Natural killer cell (primary cell): ENCODE results near the gene TRIM23. TPM values are rescaled to one million over a fixed set of nuclear protein-coding genes. Genes with fewer than 3 reads are reported as not detected.

Experiments used
- ATAC-seq, 3 donors: fragments of 150-1000 bp in 2 of 3; fragments of 200-7000 bp in 1 of 3; cut with Tn5 transposase; 1 replicate in 1 of 3; 2 replicates in 2 of 3; pipeline ENCODE4 v1.10.0; 2021; ENCODE audit warnings: mild to moderate bottlenecking in 2 of 3, moderate library complexity in 2 of 3
- DNase-seq, 2 donors: peaks; one replicate each; pipeline versions ENCODE4 v3.0.0 to v3.0.0-alpha.2; 2013 to 2021; ENCODE audit warnings: mixed read lengths in 1 of 2
- H3K27ac ChIP-seq: one replicate; pipeline ENCODE4 v1.5.1; 2013; ENCODE audit warnings: mild to moderate bottlenecking, low read length
- H3K27me3 ChIP-seq: one replicate; pipeline ENCODE4 v1.6.1; 2013; ENCODE audit warnings: low read length; ENCODE audit not compliant: control insufficient read depth, insufficient read depth
- H3K36me3 ChIP-seq: one replicate; pipeline ENCODE4 v1.6.1; 2013; ENCODE audit warnings: low read length; ENCODE audit not compliant: control insufficient read depth, insufficient read depth
- H3K4me1 ChIP-seq: one replicate; pipeline ENCODE4 v1.6.1; 2013; ENCODE audit warnings: low read length; ENCODE audit not compliant: control insufficient read depth, insufficient read depth
- H3K4me3 ChIP-seq: one replicate; pipeline ENCODE4 v1.5.1; 2013; ENCODE audit warnings: low read length
- H3K9me3 ChIP-seq: one replicate; pipeline ENCODE4 v1.6.1; 2013; ENCODE audit warnings: low read length; ENCODE audit not compliant: control insufficient read depth, insufficient read depth
- H3K27ac Mint-ChIP-seq, 2 donors: one replicate each; pipeline ENCODE4 v1.8.0; 2022; ENCODE audit warnings: mild to moderate bottlenecking in 2 of 2, mixed read lengths in 2 of 2, moderate library complexity in 1 of 2
- H3K27me3 Mint-ChIP-seq, 2 donors: one replicate each; pipeline ENCODE4 v1.8.0; 2022; ENCODE audit warnings: low read depth in 2 of 2, mixed read lengths in 2 of 2
- H3K36me3 Mint-ChIP-seq: one replicate; pipeline ENCODE4 v1.8.0; 2022; ENCODE audit warnings: mixed read lengths
- H3K4me1 Mint-ChIP-seq, 2 donors: one replicate each; pipeline ENCODE4 v1.8.0; 2022; ENCODE audit warnings: mixed read lengths in 2 of 2
- H3K4me3 Mint-ChIP-seq: one replicate; pipeline ENCODE4 v1.8.0; 2022; ENCODE audit warnings: mild to moderate bottlenecking, moderate library complexity, mixed read lengths
- H3K9me3 Mint-ChIP-seq, 2 donors: one replicate each; pipeline ENCODE4 v1.8.0; 2022; ENCODE audit warnings: mixed read lengths in 2 of 2
- CTCF ChIP-seq: fragments of 200-600 bp; IDR thresholded peaks from one replicate; pipeline ENCODE4 v1.8.0; 2022; ENCODE audit warnings: antibody characterized with exemption
- WGBS: methylation state at CpG from one replicate; pipeline ENCODE4 v1.1.7; 2013; ENCODE audit warnings: missing lambda C conversion rate; ENCODE audit not compliant: insufficient coverage; 5-methylcytosine and 5-hydroxymethylcytosine counted together
- intact Hi-C: fragments of 100-400 bp; cut with micrococcal nuclease; formaldehyde crosslinking; loops from one replicate; pipeline ENCODE4 v1.14.2; 2022
- total RNA-seq, 4 donors: library from RNA; stranded (reverse); fragments of 120-200 nt in 1 of 4; gene quantifications; one replicate each; pipeline versions ENCODE4 v1.2.3 to v1.2.4, GENCODE V29; 2013 to 2022

TRIM23 gene
- total RNA-seq, 3 donors from 2014 or later (not counting 1 experiment from before 2014, with no cell fraction given): 13.4 to 23.3 (median 18.8) TPM

GRCh38 chr5:65577141-65577540 is 47.0 kb downstream of the TRIM23 start:
- TF ChIP-seq CTCF: no peak
- H3K9me3 Mint-ChIP-seq: no peaks in the 10 kb centered on the region

GRCh38 chr5:65570598-65571226 is 53.4 kb downstream of the TRIM23 start:
- WGBS: 92% methylated on average over 2 of the region's 2 CpGs
- no peak for TF ChIP-seq CTCF
- peaks cover 23% of the 10 kb centered on the region in 2 donors for H3K4me1 Mint-ChIP-seq
- ATAC-seq (no peak), DNase-seq (no peak)
- no peaks in the 10 kb centered on the region for H3K27me3 Mint-ChIP-seq
- H3K36me3 Mint-ChIP-seq: no peaks in the 10 kb centered on the region
- intact Hi-C loops: no loop called here
- H3K4me1 ChIP-seq: no peaks in the 10 kb centered on the region
- H3K36me3 ChIP-seq: peaks cover 50% of the 10 kb centered on the region
- H3K27ac ChIP-seq: no peak overlapping the region
- H3K27me3 ChIP-seq: no peaks in the 10 kb centered on the region
- H3K27ac Mint-ChIP-seq: no peak overlapping the region
- no peaks in the 10 kb centered on the region for H3K9me3 Mint-ChIP-seq
- no peaks in the 10 kb centered on the region for H3K9me3 ChIP-seq
- no peak overlapping the region for H3K4me3 Mint-ChIP-seq
- no peak overlapping the region for H3K4me3 ChIP-seq

More at GRCh38 chr5:65577141-65577540, 47.0 kb downstream of the TRIM23 start:
- H3K36me3 Mint-ChIP-seq: peaks cover 8% of the 10 kb centered on the region
- H3K4me3 Mint-ChIP-seq: no peak overlapping the region
- H3K4me1 ChIP-seq: no peaks in the 10 kb centered on the region
- H3K36me3 ChIP-seq: peaks cover 73% of the 10 kb centered on the region
- no peak for DNase-seq
- no peak overlapping the region for H3K27ac ChIP-seq
- peaks cover 19% of the 10 kb centered on the region in 2 donors for H3K4me1 Mint-ChIP-seq
- no peaks in the 10 kb centered on the region for H3K9me3 ChIP-seq
- no peak for ATAC-seq
- H3K4me3 ChIP-seq: no peak overlapping the region
- H3K27ac Mint-ChIP-seq: no peak overlapping the region
- no peaks in the 10 kb centered on the region for H3K27me3 ChIP-seq
- no peaks in the 10 kb centered on the region for H3K27me3 Mint-ChIP-seq
- intact Hi-C loops: no loop called here

GRCh38 chr5:65566505-65566904 is 57.6 kb downstream of the TRIM23 start:
- H3K27me3 ChIP-seq: no peaks in the 10 kb centered on the region
- peaks cover 21% of the 10 kb centered on the region for H3K36me3 ChIP-seq
- Mint-ChIP-seq H3K9me3 (no peaks in the 10 kb centered on the region), H3K27ac (no peak overlapping the region), H3K4me3 (no peak overlapping the region), H3K4me1 (peaks cover 42 to 44% of the 10 kb centered on the region in 2 donors), H3K27me3 (no peaks in the 10 kb centered on the region), H3K36me3 (peaks cover 7% of the 10 kb centered on the region)
- intact Hi-C loops: no loop called here
- H3K9me3 ChIP-seq: no peaks in the 10 kb centered on the region
- H3K27ac ChIP-seq: no peak overlapping the region
- WGBS: 97% methylated on average over 5 of the region's 5 CpGs
- peaks cover 9% of the 10 kb centered on the region for H3K4me1 ChIP-seq
- H3K4me3 ChIP-seq: no peak overlapping the region
- no peak for TF ChIP-seq CTCF
- ATAC-seq: no peak
- no peak for DNase-seq

GRCh38 chr5:65563777-65564176 is 60.4 kb downstream of the TRIM23 start:
- Mint-ChIP-seq H3K4me1 (peaks cover 44% of the 10 kb centered on the region in 2 donors), H3K27me3 (no peaks in the 10 kb centered on the region), H3K27ac (peak overlapping the region; percentile 97 to 99), H3K4me3 (peak overlapping the region; percentile 100), H3K36me3 (peaks cover 7% of the 10 kb centered on the region), H3K9me3 (no peaks in the 10 kb centered on the region)
- H3K4me3 ChIP-seq: peak overlapping the region; percentile 60
- H3K27ac ChIP-seq: peak overlapping the region; percentile 88
- no peaks in the 10 kb centered on the region for H3K9me3 ChIP-seq
- H3K36me3 ChIP-seq: peaks cover 10% of the 10 kb centered on the region
- no peak for TF ChIP-seq CTCF
- intact Hi-C loops: loop anchor here (1.0 to 5.0 kb wide), 3 partner anchors 61 to 796 kb away; partner anchors contain the start of genes CWC27, NLN, SGTB and SREK1IP1
- WGBS: 12% methylated on average over 8 of the region's 11 CpGs
- no peak for ATAC-seq
- H3K27me3 ChIP-seq: no peaks in the 10 kb centered on the region
- peak in 1 of 2 donors; percentile 44 for DNase-seq
- H3K4me1 ChIP-seq: peaks cover 9% of the 10 kb centered on the region
